PC-9 (cell line): ENCODE measurements around the gene PRKRIP1.
"Not testable (repeated sequence)": the region's sequence is repeated elsewhere in the genome, so short reads cannot be mapped to it uniquely, and the experiment has no call there.

Experiments
- EZH2 ChIP-seq: fragments of 200-600 bp; sonication (generic); IDR thresholded peaks from 2 replicates; pipeline ENCODE4 v1.8.0; 2017; ENCODE audit warnings: antibody characterized with exemption, low read depth
- TF ChIP-seq, protein P1 (sequence below): fragments of 200-600 bp; sonication (generic); conservative IDR thresholded peaks from 2 replicates; pipeline ENCODE4 v1.6.1; 2017; ENCODE audit warnings: mixed run types, antibody characterized with exemption, mild to moderate bottlenecking, moderate library complexity

DNA sequence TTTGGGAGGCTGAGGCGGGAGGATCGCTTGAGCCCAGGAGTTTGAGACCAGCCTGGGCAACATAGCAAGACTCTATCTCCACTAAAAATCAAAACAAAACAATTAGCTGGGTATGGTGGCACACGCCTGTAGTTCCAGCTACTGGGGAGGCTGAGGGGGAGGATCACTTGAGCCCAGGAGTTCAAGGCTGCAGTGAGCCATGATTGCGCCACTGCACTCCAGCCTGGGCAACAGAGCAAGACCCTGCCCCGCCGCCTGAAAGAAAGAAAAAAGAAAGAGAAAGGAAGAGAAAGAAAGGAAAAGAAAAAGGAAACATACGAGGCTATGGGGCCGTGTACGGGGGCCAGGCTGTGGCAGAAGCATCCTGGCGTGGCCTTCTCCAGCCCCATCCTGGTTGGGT, 58.8 kb downstream of the PRKRIP1 start:
- not testable (repeated sequence) for TF ChIP-seq EZH2
- TF ChIP-seq, protein P1, sequence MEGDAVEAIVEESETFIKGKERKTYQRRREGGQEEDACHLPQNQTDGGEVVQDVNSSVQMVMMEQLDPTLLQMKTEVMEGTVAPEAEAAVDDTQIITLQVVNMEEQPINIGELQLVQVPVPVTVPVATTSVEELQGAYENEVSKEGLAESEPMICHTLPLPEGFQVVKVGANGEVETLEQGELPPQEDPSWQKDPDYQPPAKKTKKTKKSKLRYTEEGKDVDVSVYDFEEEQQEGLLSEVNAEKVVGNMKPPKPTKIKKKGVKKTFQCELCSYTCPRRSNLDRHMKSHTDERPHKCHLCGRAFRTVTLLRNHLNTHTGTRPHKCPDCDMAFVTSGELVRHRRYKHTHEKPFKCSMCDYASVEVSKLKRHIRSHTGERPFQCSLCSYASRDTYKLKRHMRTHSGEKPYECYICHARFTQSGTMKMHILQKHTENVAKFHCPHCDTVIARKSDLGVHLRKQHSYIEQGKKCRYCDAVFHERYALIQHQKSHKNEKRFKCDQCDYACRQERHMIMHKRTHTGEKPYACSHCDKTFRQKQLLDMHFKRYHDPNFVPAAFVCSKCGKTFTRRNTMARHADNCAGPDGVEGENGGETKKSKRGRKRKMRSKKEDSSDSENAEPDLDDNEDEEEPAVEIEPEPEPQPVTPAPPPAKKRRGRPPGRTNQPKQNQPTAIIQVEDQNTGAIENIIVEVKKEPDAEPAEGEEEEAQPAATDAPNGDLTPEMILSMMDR: not testable (repeated sequence)
